HG03460 (cell line): Measurements from ENCODE around the gene H3-3A.
"Not testable (repeated sequence)": the region's sequence is repeated elsewhere in the genome, so short reads cannot be mapped to it uniquely, and the experiment has no call there.

Experiments used
- ATAC-seq: cut with Tn5 transposase; IDR thresholded peaks from one replicate; pipeline ENCODE4 v1.9.1; 2021; ENCODE audit not compliant: unreplicated experiment

H3-3A gene

DNA sequence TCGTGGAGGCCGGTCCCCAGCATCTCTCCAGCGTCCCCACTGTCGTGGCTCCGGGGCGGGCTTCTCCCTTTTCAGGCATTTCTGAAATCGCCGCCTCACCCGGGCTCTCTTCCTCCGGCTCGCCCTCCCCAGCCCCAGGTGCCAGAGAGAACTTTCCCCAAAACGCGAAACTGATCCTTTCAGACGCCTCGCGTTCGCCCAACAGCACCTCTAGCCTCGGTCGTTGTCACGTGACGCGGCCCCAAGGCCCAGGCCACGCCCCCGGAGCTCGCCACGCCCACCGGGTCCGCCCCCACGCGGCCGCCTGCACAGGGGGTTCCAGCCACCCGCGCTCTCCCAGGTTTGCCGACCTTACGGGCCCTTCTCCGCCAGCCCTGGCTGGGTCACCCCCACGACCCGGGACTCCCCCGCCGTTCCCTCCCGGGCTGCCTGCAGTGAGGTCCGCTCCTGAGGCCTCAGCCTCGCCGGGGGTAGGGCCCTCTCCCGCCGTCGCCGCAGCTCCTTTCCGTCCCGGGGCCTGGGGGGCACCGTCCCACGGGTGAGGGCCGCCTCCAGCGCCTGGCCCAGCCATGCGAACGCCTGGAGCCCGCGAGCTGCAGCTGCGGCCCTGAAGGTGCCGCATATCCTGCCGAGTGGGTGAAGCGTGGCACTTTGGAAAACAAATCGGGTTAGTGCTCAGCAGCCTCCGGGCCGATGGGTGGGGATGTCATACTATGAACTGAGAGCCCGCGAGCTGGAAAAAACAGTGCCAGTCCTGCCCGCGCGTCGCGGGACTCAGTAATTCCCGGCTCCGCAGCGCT lies 21.0 kb downstream of the H3-3A start:
- peak; percentile 78 for ATAC-seq

- no peak for ATAC-seq
These were observed 23.3 kb downstream of the H3-3A start for GRCh38 chr1:226085675-226086285.

- no peak for ATAC-seq
These were observed 24.3 kb downstream of the H3-3A start for GRCh38 chr1:226086776-226087175.

DNA sequence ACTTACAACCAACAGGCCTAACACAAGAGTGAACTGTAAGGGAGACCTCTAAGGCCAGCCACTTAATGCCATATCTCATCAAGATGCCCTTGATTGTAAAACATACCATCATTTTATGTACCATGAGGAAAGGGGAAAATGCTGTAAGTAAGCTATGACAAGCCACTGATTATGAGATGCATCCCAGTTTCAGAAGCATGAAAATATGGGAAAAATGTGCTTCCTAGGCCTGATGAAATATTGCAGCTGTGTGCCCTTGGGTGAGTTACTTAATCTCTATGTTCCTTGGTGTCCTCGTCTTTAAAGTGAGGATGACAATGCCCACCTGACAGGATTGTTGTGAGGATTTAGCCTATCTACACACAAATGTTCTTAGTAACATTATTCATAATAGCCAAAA lies 28.9 kb downstream of the H3-3A start:
- no peak for ATAC-seq

GRCh38 chr1:226092048-226092820 lies 29.7 kb downstream of the H3-3A start:
- not testable (repeated sequence) for ATAC-seq

GRCh38 chr1:226092965-226093364 lies 30.4 kb downstream of the H3-3A start:
- no peak for ATAC-seq

DNA sequence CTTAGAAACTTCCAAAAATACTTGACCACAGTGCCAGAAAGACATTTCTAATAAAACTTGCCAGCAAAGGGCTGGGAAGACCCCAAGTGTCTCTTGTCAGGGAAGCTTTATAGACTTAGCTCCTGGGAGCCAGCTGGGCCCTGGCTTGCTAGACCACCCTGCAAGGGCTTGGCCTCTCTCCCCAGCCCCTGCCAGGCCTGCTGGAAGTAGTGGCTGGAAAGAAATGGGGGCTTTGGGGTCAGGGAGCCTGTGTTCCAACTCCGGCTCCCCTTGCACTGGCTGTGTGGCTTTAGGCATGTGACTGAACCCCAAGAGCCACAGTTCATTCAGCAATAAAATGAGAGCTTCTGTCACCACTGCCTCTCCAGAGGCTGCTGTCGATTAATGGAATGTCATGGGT lies 31.1 kb downstream of the H3-3A start:
- ATAC-seq, result no peak

DNA sequence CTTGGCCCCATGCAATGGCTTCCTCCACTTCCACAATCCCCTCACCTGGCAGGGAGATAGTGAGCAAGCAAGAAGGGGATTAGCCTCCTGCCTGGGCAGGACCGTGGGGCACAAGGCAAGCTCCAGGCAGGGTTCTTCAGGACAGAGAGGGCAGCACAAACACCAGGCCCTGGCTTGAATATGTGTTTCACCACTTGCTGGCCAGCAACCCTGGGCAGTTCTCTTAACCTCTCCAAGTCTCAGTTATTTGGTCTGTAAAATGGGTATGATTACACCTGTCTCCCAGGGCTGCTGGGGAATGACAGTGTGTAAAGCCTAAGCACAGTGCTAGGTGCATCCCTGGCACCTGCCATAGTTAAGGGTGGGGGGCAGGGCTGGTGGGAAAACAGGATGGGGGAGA lies 31.9 kb downstream of the H3-3A start:
- no peak for ATAC-seq

GRCh38 chr1:226095286-226095685 lies 32.8 kb downstream of the H3-3A start:
- no peak for ATAC-seq

GRCh38 chr1:226097866-226098625 lies 35.5 kb downstream of the H3-3A start:
- ATAC-seq, result no peak

DNA sequence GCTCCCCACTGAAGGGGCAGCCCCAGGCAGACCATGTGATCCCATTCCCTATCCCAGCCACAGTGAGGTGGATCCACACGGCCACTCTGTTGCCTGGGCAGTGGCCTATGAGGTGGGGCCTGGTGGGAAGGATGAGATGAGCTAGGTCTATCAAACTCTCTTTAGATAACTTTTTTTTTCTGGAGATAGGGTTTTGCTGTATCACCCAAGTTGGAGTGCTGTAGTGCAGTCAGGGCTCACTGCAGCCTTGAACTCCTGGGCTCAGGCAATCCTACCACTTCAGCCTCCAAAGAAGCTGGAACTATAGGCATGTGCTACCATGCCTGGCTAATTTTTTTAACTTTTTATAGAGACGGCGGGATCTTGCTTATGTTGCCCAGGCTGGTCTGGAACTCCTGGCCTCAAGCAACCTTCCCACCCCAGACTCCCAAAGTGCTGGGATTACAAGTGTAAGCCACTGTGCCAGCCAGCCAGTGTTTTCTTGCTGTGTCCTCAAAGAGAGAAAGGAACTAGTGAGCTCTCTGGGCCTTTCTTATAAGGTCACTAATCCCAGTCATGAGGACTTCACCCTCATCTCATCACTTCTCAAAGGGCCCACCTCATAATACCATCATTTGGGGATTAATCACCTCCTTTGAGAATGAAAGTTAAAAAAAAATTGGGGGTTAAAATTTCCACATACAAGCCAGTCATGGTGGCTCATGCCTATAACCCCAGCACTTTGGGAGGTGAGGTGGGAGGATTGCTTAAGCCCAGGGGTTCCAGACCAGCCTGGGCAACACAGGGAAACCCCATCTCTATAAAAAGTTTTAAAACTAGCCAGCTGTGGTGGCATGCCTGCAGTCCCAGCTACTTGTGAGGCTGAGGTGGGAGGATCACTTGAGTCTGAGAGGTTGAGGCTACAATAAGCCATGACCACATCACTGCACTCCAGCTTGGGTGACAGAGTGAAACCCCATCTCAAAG lies 36.6 kb downstream of the H3-3A start:
- no peak for ATAC-seq

GRCh38 chr1:226100436-226101391 lies 38.2 kb downstream of the H3-3A start:
- ATAC-seq, result no peak

GRCh38 chr1:226104671-226105121 lies 42.2 kb downstream of the H3-3A start:
- no peak for ATAC-seq

- no peak for ATAC-seq
These were observed 45.2 kb downstream of the H3-3A start for GRCh38 chr1:226107471-226108460.

GRCh38 chr1:226108935-226109828 lies 46.7 kb downstream of the H3-3A start:
- ATAC-seq, result no peak

DNA sequence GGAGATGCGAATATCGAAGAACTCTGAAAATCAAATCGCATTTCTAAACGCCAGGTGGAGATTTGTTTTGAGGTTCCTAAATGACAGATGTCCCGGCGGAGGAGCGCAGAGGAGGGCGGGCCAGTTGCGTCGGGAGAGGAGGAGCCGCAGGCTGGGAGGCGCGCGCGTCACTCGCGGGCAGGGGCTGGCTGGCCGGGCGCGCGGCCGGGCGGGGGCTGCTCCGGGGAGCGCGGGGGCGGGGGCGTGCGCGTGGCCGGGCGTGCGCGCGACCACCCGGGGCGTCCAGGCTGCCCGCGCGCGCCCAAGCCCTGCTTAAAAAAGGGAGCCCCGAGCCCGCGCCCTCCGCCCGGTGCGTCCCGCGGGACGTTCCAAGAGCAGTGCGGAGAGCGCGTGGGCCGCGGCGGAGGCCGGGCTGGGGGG lies 47.3 kb downstream of the H3-3A start:
- ATAC-seq, result peak; percentile 70
